ENCODE measurements around the gene GPR141. TPM values are rescaled to one million over a fixed set of nuclear protein-coding genes. Genes with fewer than 3 reads are reported as not detected.

The GPR141 gene
- polyA plus RNA-seq, 1 donor (not counting 4 experiments of a cell fraction or from before 2014, with no cell fraction given) = not detected

DNA sequence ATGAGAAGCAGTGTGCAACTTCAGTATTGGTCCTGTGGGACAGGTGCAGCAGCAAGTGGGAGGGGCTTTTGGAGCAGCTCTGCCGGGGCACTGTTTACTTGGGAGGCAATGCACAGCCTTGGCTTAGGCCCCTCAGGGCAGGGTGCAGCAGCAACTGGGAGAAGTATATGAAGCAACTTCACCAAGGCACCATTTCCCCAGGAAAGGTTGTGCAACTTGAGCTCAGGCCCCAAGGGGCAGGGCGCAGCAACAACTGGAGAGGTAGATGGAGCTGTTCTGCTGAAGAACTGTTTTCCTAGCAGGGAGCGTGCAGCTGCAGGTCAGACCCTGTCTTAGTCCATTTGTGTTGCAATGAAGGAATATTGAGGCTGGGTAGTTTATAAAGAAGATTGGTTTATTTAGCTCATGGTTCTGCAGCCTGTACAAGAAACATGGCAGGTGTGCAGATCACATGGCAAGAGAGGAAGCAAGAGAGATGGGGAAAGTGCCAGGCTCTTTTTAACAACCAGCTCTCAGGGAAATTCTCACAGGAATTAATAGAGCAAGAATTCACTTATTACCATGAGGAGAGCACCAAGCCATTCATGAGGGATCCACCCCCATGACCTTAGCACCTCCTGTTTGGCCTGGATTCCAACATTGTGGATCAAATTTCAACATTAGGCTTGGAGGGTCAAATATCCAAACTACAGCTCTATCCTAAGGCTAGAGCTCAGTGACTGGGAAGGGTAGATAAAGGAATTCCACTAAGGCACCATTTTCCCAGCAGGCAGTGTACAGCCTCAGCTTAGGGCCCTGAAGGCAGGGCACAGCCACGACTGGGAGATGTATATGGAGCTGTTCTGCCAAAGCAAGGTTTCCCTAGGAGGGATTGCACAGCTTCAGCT is 10.9 kb downstream of the GPR141 start:
- dilution Hi-C loops (cut with MboI; ENCODE audit: extremely low pct_ligation_motif_present, low sequenced_read_pairs) = no loop called here
- H3K4me2 ChIP-seq (ENCODE audit: control insufficient read depth, extremely low read depth, insufficient read depth, low read depth, low read length) = no peak overlapping the region
- FAIRE-seq (no peak), DNase-seq (ENCODE audit: low read depth, low spot score) (no peak)
- no peaks in the 10 kb centered on the region for H3K4me1 ChIP-seq (ENCODE audit: control insufficient read depth, extremely low read depth, insufficient read depth, low read length)
- no peaks in the 10 kb centered on the region for H3K79me2 ChIP-seq (ENCODE audit: control insufficient read depth, insufficient read depth, low read length)
- H3K9me3 ChIP-seq (ENCODE audit: control insufficient read depth, low read depth, low read length) = peaks cover 2% of the 10 kb centered on the region
- no peaks in the 10 kb centered on the region for H3K9me1 ChIP-seq (ENCODE audit: control insufficient read depth, extremely low read depth, insufficient read depth, low read length)
- no peaks in the 10 kb centered on the region for H3K27me3 ChIP-seq (ENCODE audit: control insufficient read depth, extremely low read depth, insufficient read depth, low read length)
- H2AFZ ChIP-seq (ENCODE audit: control insufficient read depth, low read length) = no peak overlapping the region
- no peaks in the 10 kb centered on the region for H4K20me1 ChIP-seq (ENCODE audit: control insufficient read depth, extremely low read depth, insufficient read depth, low read length)
- no peak overlapping the region for H3K4me3 ChIP-seq (ENCODE audit: control insufficient read depth in 2 of 3, extremely low read depth in 1 of 3, insufficient read depth in 2 of 3, low read depth in 1 of 3, low read length in 3 of 3)
- no peak overlapping the region for H3K27ac ChIP-seq (ENCODE audit: control insufficient read depth, insufficient read depth, low read length)
- H3K9ac ChIP-seq (ENCODE audit: control insufficient read depth, extremely low read depth, insufficient read depth, low read length) = no peak overlapping the region
- TF ChIP-seq EZH2 (IDR thresholded peaks at IDR 0.05; ENCODE audit: low read length) = no peak
- TF ChIP-seq, protein P1, sequence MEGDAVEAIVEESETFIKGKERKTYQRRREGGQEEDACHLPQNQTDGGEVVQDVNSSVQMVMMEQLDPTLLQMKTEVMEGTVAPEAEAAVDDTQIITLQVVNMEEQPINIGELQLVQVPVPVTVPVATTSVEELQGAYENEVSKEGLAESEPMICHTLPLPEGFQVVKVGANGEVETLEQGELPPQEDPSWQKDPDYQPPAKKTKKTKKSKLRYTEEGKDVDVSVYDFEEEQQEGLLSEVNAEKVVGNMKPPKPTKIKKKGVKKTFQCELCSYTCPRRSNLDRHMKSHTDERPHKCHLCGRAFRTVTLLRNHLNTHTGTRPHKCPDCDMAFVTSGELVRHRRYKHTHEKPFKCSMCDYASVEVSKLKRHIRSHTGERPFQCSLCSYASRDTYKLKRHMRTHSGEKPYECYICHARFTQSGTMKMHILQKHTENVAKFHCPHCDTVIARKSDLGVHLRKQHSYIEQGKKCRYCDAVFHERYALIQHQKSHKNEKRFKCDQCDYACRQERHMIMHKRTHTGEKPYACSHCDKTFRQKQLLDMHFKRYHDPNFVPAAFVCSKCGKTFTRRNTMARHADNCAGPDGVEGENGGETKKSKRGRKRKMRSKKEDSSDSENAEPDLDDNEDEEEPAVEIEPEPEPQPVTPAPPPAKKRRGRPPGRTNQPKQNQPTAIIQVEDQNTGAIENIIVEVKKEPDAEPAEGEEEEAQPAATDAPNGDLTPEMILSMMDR (optimal IDR thresholded peaks at IDR 0.05 in 1 of 3, IDR thresholded peaks at IDR 0.05 in 1 of 3, conservative IDR thresholded peaks at IDR 0.05 in 1 of 3; ENCODE audit: extremely low read depth in 1 of 3, insufficient read depth in 2 of 3, low read length in 3 of 3) = no peak
- no peaks in the 10 kb centered on the region for H3K36me3 ChIP-seq (ENCODE audit: control insufficient read depth in 2 of 2, extremely low read depth in 1 of 2, insufficient read depth in 2 of 2, low read length in 2 of 2)

DNA sequence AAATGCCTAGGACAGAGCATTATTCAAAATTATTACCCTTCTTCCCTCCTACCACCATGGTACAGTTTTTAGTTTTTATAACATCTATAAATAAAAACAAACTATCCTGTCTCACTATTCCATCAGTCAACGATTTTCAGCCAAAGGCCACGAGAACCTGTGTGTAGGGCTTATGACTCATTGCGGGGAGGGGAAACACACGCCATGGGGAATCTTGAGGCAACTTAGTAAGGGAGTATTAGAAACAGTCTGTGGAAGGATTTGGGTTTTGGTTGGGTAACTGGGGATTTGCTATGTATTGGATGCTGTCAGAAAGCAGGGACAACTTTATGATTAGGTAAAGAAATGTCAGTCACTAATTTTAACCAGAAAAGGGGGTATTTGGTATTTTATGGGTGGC is 14.7 kb downstream of the GPR141 start:
- no peaks in the 10 kb centered on the region for H3K4me1 ChIP-seq (ENCODE audit: control insufficient read depth, extremely low read depth, insufficient read depth, low read length)
- FAIRE-seq (no peak), DNase-seq (ENCODE audit: low read depth, low spot score) (no peak)
- H2AFZ ChIP-seq (ENCODE audit: control insufficient read depth, low read length) = no peak overlapping the region
- H3K79me2 ChIP-seq (ENCODE audit: control insufficient read depth, insufficient read depth, low read length) = no peaks in the 10 kb centered on the region
- H3K27me3 ChIP-seq (ENCODE audit: control insufficient read depth, extremely low read depth, insufficient read depth, low read length) = no peaks in the 10 kb centered on the region
- no peak overlapping the region for H3K4me2 ChIP-seq (ENCODE audit: control insufficient read depth, extremely low read depth, insufficient read depth, low read depth, low read length)
- no peak for TF ChIP-seq EZH2 (IDR thresholded peaks at IDR 0.05; ENCODE audit: low read length)
- TF ChIP-seq, protein P1 (optimal IDR thresholded peaks at IDR 0.05 in 1 of 3, IDR thresholded peaks at IDR 0.05 in 1 of 3, conservative IDR thresholded peaks at IDR 0.05 in 1 of 3; ENCODE audit: extremely low read depth in 1 of 3, insufficient read depth in 2 of 3, low read length in 3 of 3) = no peak
- no peaks in the 10 kb centered on the region for H4K20me1 ChIP-seq (ENCODE audit: control insufficient read depth, extremely low read depth, insufficient read depth, low read length)
- H3K9me3 ChIP-seq (ENCODE audit: control insufficient read depth, low read depth, low read length) = no peaks in the 10 kb centered on the region
- dilution Hi-C loops (cut with MboI; ENCODE audit: extremely low pct_ligation_motif_present, low sequenced_read_pairs) = no loop called here
- no peaks in the 10 kb centered on the region for H3K36me3 ChIP-seq (ENCODE audit: control insufficient read depth in 2 of 2, extremely low read depth in 1 of 2, insufficient read depth in 2 of 2, low read length in 2 of 2)
- no peak overlapping the region for H3K9ac ChIP-seq (ENCODE audit: control insufficient read depth, extremely low read depth, insufficient read depth, low read length)
- H3K4me3 ChIP-seq (ENCODE audit: control insufficient read depth in 2 of 3, extremely low read depth in 1 of 3, insufficient read depth in 2 of 3, low read depth in 1 of 3, low read length in 3 of 3) = no peak overlapping the region
- H3K9me1 ChIP-seq (ENCODE audit: control insufficient read depth, extremely low read depth, insufficient read depth, low read length) = no peaks in the 10 kb centered on the region
- H3K27ac ChIP-seq (ENCODE audit: control insufficient read depth, insufficient read depth, low read length) = no peak overlapping the region

All from keratinocyte (primary cell).